ENCODE results near the gene DPP4.

The DPP4 gene

GRCh38 chr2:162084536-162084935 is 10.5 kb upstream of the DPP4 start:
- DNase-seq = no peak

- no peak for DNase-seq
Observed at GRCh38 chr2:162082681-162083080, 8.7 kb upstream of the DPP4 start.

- no peak for DNase-seq
Observed at GRCh38 chr2:162082036-162082435, 8.0 kb upstream of the DPP4 start.

- no peak for DNase-seq
Observed at GRCh38 chr2:162079514-162079913, 5.5 kb upstream of the DPP4 start.

GRCh38 chr2:162075689-162076132 is 1.7 kb upstream of the DPP4 start:
- DNase-seq = no peak

GRCh38 chr2:162074928-162075688 is 1.1 kb upstream of the DPP4 start:
- no peak for DNase-seq

- DNase-seq = no peak
Observed at GRCh38 chr2:162074632-162074895, 549 bp upstream of the DPP4 start.

GRCh38 chr2:162072976-162073887 is 783 bp downstream of the DPP4 start:
- no peak for DNase-seq

- no peak for DNase-seq
Observed at GRCh38 chr2:162072181-162072702, 1.8 kb downstream of the DPP4 start.

GRCh38 chr2:162071001-162071400 is 3.0 kb downstream of the DPP4 start:
- no peak for DNase-seq

GRCh38 chr2:162070228-162070936 is 3.6 kb downstream of the DPP4 start:
- DNase-seq = no peak

- DNase-seq = no peak
Observed at GRCh38 chr2:162069267-162069903, 4.6 kb downstream of the DPP4 start.

- no peak for DNase-seq
Observed at GRCh38 chr2:162067596-162067995, 6.4 kb downstream of the DPP4 start.

GRCh38 chr2:162065767-162066166 is 8.2 kb downstream of the DPP4 start:
- no peak for DNase-seq

GRCh38 chr2:162063899-162064298 is 10.1 kb downstream of the DPP4 start:
- DNase-seq = no peak

GRCh38 chr2:162063281-162063680 is 10.7 kb downstream of the DPP4 start:
- DNase-seq = no peak

GRCh38 chr2:162062559-162062958 is 11.5 kb downstream of the DPP4 start:
- DNase-seq = no peak

GRCh38 chr2:162061021-162061420 is 13.0 kb downstream of the DPP4 start:
- DNase-seq = no peak

- DNase-seq = no peak
Observed at GRCh38 chr2:162060532-162060931, 13.5 kb downstream of the DPP4 start.

GRCh38 chr2:162058973-162059668 is 14.9 kb downstream of the DPP4 start:
- DNase-seq = no peak

- no peak for DNase-seq
Observed at GRCh38 chr2:162057426-162057825, 16.6 kb downstream of the DPP4 start.

GRCh38 chr2:162056796-162057399 is 17.1 kb downstream of the DPP4 start:
- DNase-seq = no peak

Data from NCI-H2107 (cell line).